MM.1S (cell line): Measurements from ENCODE around the gene FBXW4.

Experiments
- EZH2 ChIP-seq: fragments of 300-600 bp; sonication (generic); optimal IDR thresholded peaks from 2 replicates; pipeline ENCODE3; 2017; ENCODE audit warnings: low read depth, mild to moderate bottlenecking, antibody characterized with exemption, low read length, mixed read lengths
- TF ChIP-seq, protein P1 (sequence below): fragments of 300-600 bp; sonication (generic); IDR thresholded peaks from 2 replicates; pipeline ENCODE4 v1.5.1; 2016; ENCODE audit warnings: antibody characterized with exemption, low read length, mixed read lengths

DNA sequence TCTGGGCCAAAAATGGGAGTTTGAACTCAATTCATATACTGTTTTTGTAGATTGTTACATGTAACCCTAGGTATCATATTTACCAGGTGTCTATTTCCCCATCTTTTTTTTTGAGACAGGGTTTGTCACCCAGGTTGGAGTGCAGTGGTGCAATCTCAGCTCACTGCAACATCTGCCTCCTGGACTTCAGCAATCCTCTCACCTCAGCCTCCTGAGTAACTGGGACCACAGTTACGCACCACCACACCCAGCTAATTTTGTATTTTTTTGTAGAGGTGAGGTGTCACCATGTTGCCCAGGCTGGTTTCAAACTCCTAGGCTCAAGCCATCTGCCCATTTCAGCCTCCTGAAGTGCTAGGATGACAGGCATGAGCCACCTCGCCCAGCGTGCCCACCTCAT, 28.2 kb upstream of the FBXW4 start:
- TF ChIP-seq, protein P1, sequence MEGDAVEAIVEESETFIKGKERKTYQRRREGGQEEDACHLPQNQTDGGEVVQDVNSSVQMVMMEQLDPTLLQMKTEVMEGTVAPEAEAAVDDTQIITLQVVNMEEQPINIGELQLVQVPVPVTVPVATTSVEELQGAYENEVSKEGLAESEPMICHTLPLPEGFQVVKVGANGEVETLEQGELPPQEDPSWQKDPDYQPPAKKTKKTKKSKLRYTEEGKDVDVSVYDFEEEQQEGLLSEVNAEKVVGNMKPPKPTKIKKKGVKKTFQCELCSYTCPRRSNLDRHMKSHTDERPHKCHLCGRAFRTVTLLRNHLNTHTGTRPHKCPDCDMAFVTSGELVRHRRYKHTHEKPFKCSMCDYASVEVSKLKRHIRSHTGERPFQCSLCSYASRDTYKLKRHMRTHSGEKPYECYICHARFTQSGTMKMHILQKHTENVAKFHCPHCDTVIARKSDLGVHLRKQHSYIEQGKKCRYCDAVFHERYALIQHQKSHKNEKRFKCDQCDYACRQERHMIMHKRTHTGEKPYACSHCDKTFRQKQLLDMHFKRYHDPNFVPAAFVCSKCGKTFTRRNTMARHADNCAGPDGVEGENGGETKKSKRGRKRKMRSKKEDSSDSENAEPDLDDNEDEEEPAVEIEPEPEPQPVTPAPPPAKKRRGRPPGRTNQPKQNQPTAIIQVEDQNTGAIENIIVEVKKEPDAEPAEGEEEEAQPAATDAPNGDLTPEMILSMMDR, result no peak
- no peak for TF ChIP-seq EZH2
